A549 treated with Mapracorat at 1 μM for 4 hours (cell line): ENCODE data around the gene ECSIT. TPM values are rescaled to one million over a fixed set of nuclear protein-coding genes. Genes with fewer than 3 reads are reported as not detected.

Experiments
- total RNA-seq: library from RNA; stranded (reverse); fragments of 200-300 nt; extraction: Qiagen RNA extraction; gene quantifications from 5 replicates; pipeline ENCODE4 v1.2.3, GENCODE V29; 2022

ECSIT gene, protein sequence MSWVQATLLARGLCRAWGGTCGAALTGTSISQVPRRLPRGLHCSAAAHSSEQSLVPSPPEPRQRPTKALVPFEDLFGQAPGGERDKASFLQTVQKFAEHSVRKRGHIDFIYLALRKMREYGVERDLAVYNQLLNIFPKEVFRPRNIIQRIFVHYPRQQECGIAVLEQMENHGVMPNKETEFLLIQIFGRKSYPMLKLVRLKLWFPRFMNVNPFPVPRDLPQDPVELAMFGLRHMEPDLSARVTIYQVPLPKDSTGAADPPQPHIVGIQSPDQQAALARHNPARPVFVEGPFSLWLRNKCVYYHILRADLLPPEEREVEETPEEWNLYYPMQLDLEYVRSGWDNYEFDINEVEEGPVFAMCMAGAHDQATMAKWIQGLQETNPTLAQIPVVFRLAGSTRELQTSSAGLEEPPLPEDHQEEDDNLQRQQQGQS
- total RNA-seq, result 23.8 to 32.3 TPM (median 31.6 TPM) in 5 replicates

DNA sequence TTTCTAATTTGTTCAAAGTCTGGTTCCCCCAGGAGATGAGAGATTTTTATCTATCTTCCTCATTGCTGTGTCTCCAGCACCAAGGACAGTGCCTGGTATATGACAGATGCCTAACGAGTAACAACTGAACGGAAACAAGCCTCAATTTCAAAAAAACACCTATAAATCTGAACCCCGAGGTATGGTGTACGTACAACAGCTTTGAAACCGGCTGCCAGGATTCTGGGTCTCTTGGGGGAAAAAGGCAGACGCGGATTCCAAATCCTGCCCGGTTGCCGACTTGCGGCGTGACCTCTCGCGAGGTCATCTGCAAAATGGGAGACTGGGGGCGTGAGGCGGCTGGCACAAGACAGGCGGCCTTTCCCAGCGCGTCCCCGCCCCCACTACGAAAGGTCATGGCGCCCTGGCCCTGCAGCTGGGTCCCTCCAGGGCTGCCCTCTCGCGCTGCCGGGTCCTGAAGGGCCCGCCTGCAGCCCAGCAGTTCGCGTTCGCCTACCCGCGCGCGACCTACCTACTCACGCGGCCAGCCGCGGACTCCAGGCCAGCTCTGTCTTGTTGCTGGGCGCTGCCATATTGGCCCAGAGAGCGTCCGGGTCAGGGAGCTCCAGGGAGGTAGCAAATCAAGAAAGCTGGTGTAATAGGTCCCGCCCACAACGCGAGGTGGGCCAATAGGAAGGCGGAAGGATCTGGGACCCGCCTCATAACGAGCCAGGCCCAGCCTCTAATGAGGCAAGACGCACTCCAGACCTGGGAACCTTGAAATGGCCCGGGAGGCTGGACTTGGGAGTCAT, at the start of gene ECSIT:
Gene ECSIT (minus strand): TSS at position 584 of the 791 bp plus-strand sequence. CDS start 9,964 bp downstream, outside the sequence.

DNA sequence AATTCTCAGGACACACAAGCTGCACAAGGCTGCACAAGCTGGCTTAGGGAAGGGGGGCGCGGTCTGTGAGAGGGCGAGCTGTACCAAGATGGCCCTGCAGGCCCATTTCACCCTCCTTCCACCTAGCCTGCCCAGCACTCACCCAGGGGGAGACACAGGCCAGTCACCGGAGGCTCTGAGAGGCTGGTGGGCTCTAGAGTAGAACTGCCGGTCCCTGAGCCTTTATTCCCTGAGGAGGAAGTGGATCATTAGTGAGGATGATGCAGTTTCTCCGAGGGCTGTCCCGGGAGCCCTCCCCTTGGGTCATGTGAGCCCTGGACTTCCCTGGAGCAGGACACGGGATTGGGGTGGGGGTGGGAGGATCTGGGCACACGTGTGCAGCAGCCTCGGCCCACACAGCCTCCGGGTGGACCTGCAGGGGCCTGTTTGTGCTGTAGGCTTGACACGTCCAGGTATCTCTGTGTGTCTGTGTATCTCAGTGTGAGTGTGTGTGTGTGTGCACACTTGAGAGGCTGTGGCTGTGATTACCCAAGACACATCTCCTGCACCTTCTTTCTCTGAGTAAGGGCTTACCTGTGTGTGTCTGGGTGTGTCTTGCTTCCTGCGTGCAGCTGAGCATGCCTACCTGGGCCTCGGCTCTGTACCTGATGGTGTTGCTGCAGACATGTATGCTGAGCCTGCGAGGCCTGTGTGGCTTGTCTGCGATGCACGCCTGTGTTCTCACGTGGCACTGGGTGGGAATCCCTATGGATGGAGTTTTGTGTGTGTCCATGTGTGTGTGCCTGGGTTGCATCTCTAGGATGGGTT, 48.7 kb upstream of the ECSIT start, which contains the start of gene ACP5:
Gene ACP5 (minus strand): TSS at position 195 of the 807 bp plus-strand sequence. CDS start 328 bp downstream, outside the sequence.

GRCh38 chr19:11558881-11559828, 30.2 kb upstream of the ECSIT start, which contains the start of gene ELOF1:
ELOF1 (minus strand) TSS chr19:11559230; CDS start chr19:11554347, 4,883 bp downstream.

DNA sequence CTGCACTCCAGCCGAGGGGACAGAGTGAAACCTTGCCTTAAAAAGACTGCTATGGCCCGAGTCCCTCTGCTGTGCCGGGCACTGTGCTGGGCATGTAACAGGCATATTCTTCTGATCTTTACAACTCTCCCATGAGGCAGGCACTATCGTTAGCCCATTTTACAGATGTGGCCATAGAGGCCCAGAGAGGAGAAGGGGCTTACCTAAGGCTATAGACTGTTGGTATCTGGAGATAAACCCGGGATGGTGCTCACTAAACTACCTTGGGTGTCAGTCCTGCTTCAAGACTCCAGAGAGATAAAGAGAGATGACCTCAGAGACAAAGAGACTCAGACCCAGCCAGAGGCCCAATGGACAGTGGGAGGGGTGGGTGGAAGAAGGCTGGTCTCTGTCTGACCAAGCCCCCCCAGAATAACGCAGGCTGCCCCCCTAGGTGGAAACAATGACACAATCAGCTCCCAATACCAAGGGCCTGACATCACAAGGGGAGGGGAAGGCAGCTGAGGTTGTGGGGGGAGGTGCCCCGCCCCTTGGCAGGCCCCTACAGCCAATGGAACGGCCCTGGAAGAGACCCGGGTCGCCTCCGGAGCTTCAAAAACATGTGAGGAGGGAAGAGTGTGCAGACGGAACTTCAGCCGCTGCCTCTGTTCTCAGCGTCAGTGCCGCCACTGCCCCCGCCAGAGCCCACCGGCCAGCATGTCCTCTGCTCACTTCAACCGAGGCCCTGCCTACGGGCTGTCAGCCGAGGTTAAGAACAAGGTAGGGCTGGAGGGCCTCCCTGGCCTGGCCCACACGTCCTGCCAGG, 9.5 kb upstream of the ECSIT start, which contains the start of gene CNN1:
Gene CNN1 (plus strand): TSS at position 620 of the 805 bp plus-strand sequence. CDS start 77 bp downstream, at position 697.

GRCh38 chr19:11505504-11506100, 23.3 kb downstream of the ECSIT start, which contains the start of gene ZNF653:
ZNF653 (minus strand) TSS chr19:11505839; CDS start chr19:11505786, 53 bp downstream.

GRCh38 chr19:11480715-11481533, 48.0 kb downstream of the ECSIT start, which contains the start of gene ELAVL3:
ELAVL3 (minus strand) TSS chr19:11481046; CDS start chr19:11480608, 438 bp downstream.

Other genes starting within 250 kb of the ECSIT start
- gene TSPAN16, start 233.0 kb downstream of the ECSIT start, total RNA-seq, result not detected in 5 replicates
- 3.5 to 4.2 TPM (median 3.7 TPM) in 5 replicates for gene RAB3D, start 189.5 kb downstream of the ECSIT start, total RNA-seq
- 96.1 to 136 TPM (median 106 TPM) in 5 replicates for gene TMEM205, start 182.9 kb downstream of the ECSIT start, total RNA-seq
- 4.6 to 6.0 TPM (median 5.4 TPM) in 5 replicates for gene CCDC159, start 182.6 kb downstream of the ECSIT start, total RNA-seq
- gene PLPPR2, start 173.7 kb downstream of the ECSIT start, total RNA-seq, result 7.1 to 10.7 TPM (median 9.4 TPM) in 5 replicates
- 1.8 to 2.5 TPM (median 2.0 TPM) in 5 replicates for gene SWSAP1, start 154.5 kb downstream of the ECSIT start, total RNA-seq
- gene EPOR, start 144.8 kb downstream of the ECSIT start, total RNA-seq, result 3.1 to 5.0 TPM (median 4.6 TPM) in 5 replicates
- 1.1 to 3.0 TPM (median 1.7 TPM) in 5 replicates for gene RGL3, start 109.8 kb downstream of the ECSIT start, total RNA-seq
- 0.49 to 1.6 TPM (median 1.1 TPM) in 5 replicates for gene ODAD3, start 94.0 kb downstream of the ECSIT start, total RNA-seq
- gene PRKCSH, start 93.5 kb downstream of the ECSIT start, total RNA-seq, result 242 to 258 TPM (median 251 TPM) in 5 replicates
- 0.09 to 0.21 TPM (median 0.15 TPM) in 4 of 5 replicates, not detected in the other for gene ELAVL3, start 48.1 kb downstream of the ECSIT start, total RNA-seq
- gene ZNF653, start 23.3 kb downstream of the ECSIT start, total RNA-seq, result 4.5 to 6.4 TPM (median 5.0 TPM) in 5 replicates
- 0.31 to 0.77 TPM (median 0.39 TPM) in 5 replicates for gene CNN1, start 9.7 kb upstream of the ECSIT start, total RNA-seq
- 94.7 to 120 TPM (median 95.7 TPM) in 5 replicates for gene ELOF1, start 30.1 kb upstream of the ECSIT start, total RNA-seq
- gene ACP5, start 48.5 kb upstream of the ECSIT start, total RNA-seq, result 0.16 to 0.72 TPM (median 0.28 TPM) in 3 of 5 replicates, not detected in the others
- gene ZNF627, start 68.3 kb upstream of the ECSIT start, total RNA-seq, result 2.8 to 4.9 TPM (median 3.9 TPM) in 5 replicates
- gene ZNF823, start 209.8 kb upstream of the ECSIT start, total RNA-seq, result 1.5 to 3.6 TPM (median 2.9 TPM) in 5 replicates
- gene ZNF441, start 237.9 kb upstream of the ECSIT start, total RNA-seq, result not detected in 5 replicates